HepG2 (cell line): ENCODE data around the gene SERAC1. TPM values are rescaled to one million over a fixed set of nuclear protein-coding genes. Genes with fewer than 3 reads are reported as not detected.

Source experiments
- FOXK2 ChIP-seq: fragments of 450-650 bp; IDR thresholded peaks from 2 replicates; pipeline ENCODE4 v1.6.1; 2016
- HDAC2 ChIP-seq: sonication (generic); formaldehyde crosslinking; IDR thresholded peaks from 2 replicates; pipeline ENCODE4 v1.4.0; 2020; ENCODE audit warnings: missing genetic modification reagents
- HHEX ChIP-seq: IDR thresholded peaks from 2 replicates; pipeline ENCODE4 v1.6.1; 2016; ENCODE audit warnings: control low read depth
- HINFP ChIP-seq: sonication (generic); formaldehyde crosslinking; IDR thresholded peaks from 2 replicates; pipeline ENCODE4 v1.4.0; 2020; ENCODE audit warnings: low read depth, mild to moderate bottlenecking, missing genetic modification reagents
- HOXA5 ChIP-seq: sonication (generic); formaldehyde crosslinking; IDR thresholded peaks from 2 replicates; pipeline ENCODE4 v1.4.0; 2020; ENCODE audit warnings: missing genetic modification reagents
- MYC ChIP-seq: sonication (generic); formaldehyde crosslinking; IDR thresholded peaks from 2 replicates; pipeline ENCODE4 v1.9.0; 2021; ENCODE audit warnings: missing genetic modification reagents, borderline replicate concordance
- PITX1 ChIP-seq: sonication (generic); formaldehyde crosslinking; IDR thresholded peaks from 2 replicates; pipeline ENCODE4 v1.5.1; 2020; ENCODE audit warnings: mild to moderate bottlenecking, missing genetic modification reagents
- RXRB ChIP-seq: IDR thresholded peaks from 2 replicates; pipeline ENCODE4 v1.6.1; 2016; ENCODE audit warnings: borderline replicate concordance, missing genetic modification reagents, missing compliant biosample characterization
- SSRP1 ChIP-seq: IDR thresholded peaks from 2 replicates; pipeline ENCODE4 v1.6.1; 2016; ENCODE audit warnings: control low read depth
- TRIM24 ChIP-seq: sonication (generic); formaldehyde crosslinking; IDR thresholded peaks from 2 replicates; pipeline ENCODE4 v1.8.0; 2022; ENCODE audit warnings: mild to moderate bottlenecking, missing genetic modification reagents
- ZBTB34 ChIP-seq: sonication (generic); formaldehyde crosslinking; IDR thresholded peaks from 2 replicates; pipeline ENCODE4 v1.8.0; 2022; ENCODE audit warnings: mild to moderate bottlenecking, missing genetic modification reagents
- ZBTB39 ChIP-seq: sonication (generic); formaldehyde crosslinking; IDR thresholded peaks from 2 replicates; pipeline ENCODE4 v1.5.0; 2020; ENCODE audit warnings: missing genetic modification reagents
- ZBTB42 ChIP-seq: sonication (generic); formaldehyde crosslinking; IDR thresholded peaks from 2 replicates; pipeline ENCODE4 v1.5.0; 2020; ENCODE audit warnings: mild to moderate bottlenecking, missing genetic modification reagents
- ZMYM2 ChIP-seq: sonication (generic); formaldehyde crosslinking; IDR thresholded peaks from 2 replicates; pipeline ENCODE4 v1.8.0; 2022; ENCODE audit warnings: mild to moderate bottlenecking, missing genetic modification reagents
- ZNF292 ChIP-seq: sonication (generic); formaldehyde crosslinking; IDR thresholded peaks from 2 replicates; pipeline ENCODE4 v1.8.1; 2022; ENCODE audit warnings: mild to moderate bottlenecking, low read depth, missing genetic modification reagents, borderline replicate concordance
- ZNF331 ChIP-seq: sonication (generic); formaldehyde crosslinking; IDR thresholded peaks from 2 replicates; pipeline ENCODE4 v1.4.0; 2020; ENCODE audit warnings: missing genetic modification reagents
- ZNF350 ChIP-seq: sonication (generic); formaldehyde crosslinking; IDR thresholded peaks from 2 replicates; pipeline ENCODE4 v1.4.0; 2020; ENCODE audit warnings: mild to moderate bottlenecking, low read depth, missing genetic modification reagents, borderline replicate concordance
- ZNF878 ChIP-seq: sonication (generic); formaldehyde crosslinking; IDR thresholded peaks from 2 replicates; pipeline ENCODE4 v1.8.1; 2023; ENCODE audit warnings: mild to moderate bottlenecking, missing genetic modification reagents, moderate library complexity
- polyA plus RNA-seq, 8 experiments: library from polyadenylated mRNA; depleted of rRNA in 3 of 8; stranded (reverse) in 7 of 8; unstranded in 1 of 8; fragments of >200 nt; fragmentation: Illumina TruSeq in 4 of 8; extraction: Trizol in 4 of 8; gene quantifications; 2 replicates each; pipeline versions ENCODE4 v1.2.1 to v1.2.3, GENCODE V29; 2011 to 2016; ENCODE audit warnings: low read depth in 4 of 8, missing spikeins in 1 of 8, mixed read lengths in 1 of 8; ENCODE audit not compliant: insufficient read depth in 1 of 8
- total RNA-seq, 5 experiments: library from RNA; depleted of rRNA; stranded (reverse); fragments of >200 nt; fragmentation: Illumina TruSeq; extraction: Trizol; gene quantifications; 2 replicates each; pipeline ENCODE4 v1.2.3, GENCODE V29; 2016; ENCODE audit warnings: low read depth in 1 of 5
- TF ChIP-seq, protein P1 (sequence below): sonication (generic); formaldehyde crosslinking; IDR thresholded peaks from 2 replicates; pipeline ENCODE4 v1.4.0; 2020; ENCODE audit warnings: missing genetic modification reagents
- TF ChIP-seq, protein P2 (sequence below): sonication (generic); formaldehyde crosslinking; IDR thresholded peaks from 2 replicates; pipeline ENCODE4 v1.8.0; 2022; ENCODE audit warnings: mild to moderate bottlenecking, missing genetic modification reagents; ENCODE audit not compliant: insufficient replicate concordance

Gene SERAC1
- total and polyA plus RNA-seq, 2 of the 13 experiments (the other 11 are each of a cell fraction or from before 2014, with no cell fraction given) = 4.5 to 8.1 TPM

DNA sequence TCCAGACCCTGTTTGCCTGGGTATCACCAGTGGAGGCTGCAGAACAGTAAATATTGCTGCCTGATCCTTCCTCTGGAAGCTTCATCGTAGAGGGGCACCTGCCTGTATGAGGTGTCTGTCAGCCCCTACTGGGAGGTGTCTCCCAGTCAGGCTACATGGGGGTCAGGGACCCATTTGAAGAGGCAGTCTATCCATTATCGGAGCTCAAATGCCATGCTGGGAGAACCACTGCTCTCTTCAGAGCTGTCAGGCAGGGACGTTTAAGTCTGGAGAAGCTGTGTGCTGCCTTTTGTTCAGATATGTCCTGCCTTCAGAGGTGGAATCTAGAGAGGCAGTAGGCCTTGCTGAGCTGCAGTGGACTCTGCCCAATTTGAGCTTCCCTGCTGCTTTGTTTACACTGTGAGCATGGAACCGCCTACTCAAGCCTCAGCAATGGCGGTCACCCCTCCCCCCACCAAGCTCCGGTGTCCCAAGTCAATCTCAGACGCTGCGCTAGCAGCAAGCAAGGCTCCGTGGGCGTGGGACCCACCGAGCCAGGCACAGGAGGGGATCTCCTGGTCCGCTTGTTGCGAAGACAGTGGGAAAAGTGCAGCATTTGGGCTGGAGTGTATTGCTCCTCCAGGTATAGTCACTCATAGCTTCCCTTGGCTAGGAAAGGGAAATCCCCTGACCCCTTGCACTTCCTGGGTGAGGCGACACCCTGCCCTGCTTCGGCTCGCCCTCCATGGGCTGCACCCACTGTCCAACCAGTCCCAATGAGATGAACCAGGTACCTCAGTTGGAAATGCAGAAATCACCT lies 15.3 kb upstream of the SERAC1 start (continued):
- TF ChIP-seq ZMYM2 = peak; percentile 69
- 0 out of 2 replicates have a peak, but pooled peaks have one; percentile 16 for TF ChIP-seq TRIM24 (CRISPR knock-in tag)
- peak; percentile 90 for TF ChIP-seq HDAC2
- TF ChIP-seq HHEX (CRISPR knock-in tag) = peak; percentile 16; the same call in 1 of the 2 replicates
- peak; percentile 54; the same call in 1 of the 2 replicates for TF ChIP-seq HOXA5 (CRISPR knock-in tag)
- peak; percentile 74; the same call in 1 of the 2 replicates for TF ChIP-seq HINFP (CRISPR knock-in tag)
- peak; percentile 69 for TF ChIP-seq ZBTB34 (CRISPR knock-in tag)
- peak; percentile 60 for TF ChIP-seq RXRB (CRISPR knock-in tag)
- TF ChIP-seq ZBTB42 = 0 out of 2 replicates have a peak, but pooled peaks have one; percentile 26
- peak; percentile 99 for TF ChIP-seq ZNF292 (CRISPR knock-in tag)
- peak; percentile 71; the same call in 1 of the 2 replicates for TF ChIP-seq SSRP1 (CRISPR knock-in tag)
- TF ChIP-seq ZBTB39 (CRISPR knock-in tag) = 0 out of 2 replicates have a peak, but pooled peaks have one; percentile 71
- TF ChIP-seq MYC (CRISPR knock-in tag) = peak; percentile 80; the same call in 1 of the 2 replicates
- TF ChIP-seq, protein P1, sequence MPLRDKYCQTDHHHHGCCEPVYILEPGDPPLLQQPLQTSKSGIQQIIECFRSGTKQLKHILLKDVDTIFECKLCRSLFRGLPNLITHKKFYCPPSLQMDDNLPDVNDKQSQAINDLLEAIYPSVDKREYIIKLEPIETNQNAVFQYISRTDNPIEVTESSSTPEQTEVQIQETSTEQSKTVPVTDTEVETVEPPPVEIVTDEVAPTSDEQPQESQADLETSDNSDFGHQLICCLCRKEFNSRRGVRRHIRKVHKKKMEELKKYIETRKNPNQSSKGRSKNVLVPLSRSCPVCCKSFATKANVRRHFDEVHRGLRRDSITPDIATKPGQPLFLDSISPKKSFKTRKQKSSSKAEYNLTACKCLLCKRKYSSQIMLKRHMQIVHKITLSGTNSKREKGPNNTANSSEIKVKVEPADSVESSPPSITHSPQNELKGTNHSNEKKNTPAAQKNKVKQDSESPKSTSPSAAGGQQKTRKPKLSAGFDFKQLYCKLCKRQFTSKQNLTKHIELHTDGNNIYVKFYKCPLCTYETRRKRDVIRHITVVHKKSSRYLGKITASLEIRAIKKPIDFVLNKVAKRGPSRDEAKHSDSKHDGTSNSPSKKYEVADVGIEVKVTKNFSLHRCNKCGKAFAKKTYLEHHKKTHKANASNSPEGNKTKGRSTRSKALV (CRISPR knock-in tag) = peak; percentile 29; the same call in 1 of the 2 replicates
- TF ChIP-seq PITX1 (CRISPR knock-in tag) = peak; percentile 82; the same call in 1 of the 2 replicates
- peak; percentile 74; the same call in 1 of the 2 replicates for TF ChIP-seq ZNF350 (CRISPR knock-in tag)
- TF ChIP-seq ZNF878 = 0 out of 2 replicates have a peak, but pooled peaks have one; percentile 49
- peak; percentile 64; the same call in 1 of the 2 replicates for TF ChIP-seq FOXK2
- peak; percentile 60 for TF ChIP-seq ZNF331
- TF ChIP-seq, protein P2, sequence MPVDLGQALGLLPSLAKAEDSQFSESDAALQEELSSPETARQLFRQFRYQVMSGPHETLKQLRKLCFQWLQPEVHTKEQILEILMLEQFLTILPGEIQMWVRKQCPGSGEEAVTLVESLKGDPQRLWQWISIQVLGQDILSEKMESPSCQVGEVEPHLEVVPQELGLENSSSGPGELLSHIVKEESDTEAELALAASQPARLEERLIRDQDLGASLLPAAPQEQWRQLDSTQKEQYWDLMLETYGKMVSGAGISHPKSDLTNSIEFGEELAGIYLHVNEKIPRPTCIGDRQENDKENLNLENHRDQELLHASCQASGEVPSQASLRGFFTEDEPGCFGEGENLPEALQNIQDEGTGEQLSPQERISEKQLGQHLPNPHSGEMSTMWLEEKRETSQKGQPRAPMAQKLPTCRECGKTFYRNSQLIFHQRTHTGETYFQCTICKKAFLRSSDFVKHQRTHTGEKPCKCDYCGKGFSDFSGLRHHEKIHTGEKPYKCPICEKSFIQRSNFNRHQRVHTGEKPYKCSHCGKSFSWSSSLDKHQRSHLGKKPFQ (CRISPR knock-in tag) = peak; percentile 59
